Measurements from ENCODE around the gene PLD6.

Gene PLD6

DNA sequence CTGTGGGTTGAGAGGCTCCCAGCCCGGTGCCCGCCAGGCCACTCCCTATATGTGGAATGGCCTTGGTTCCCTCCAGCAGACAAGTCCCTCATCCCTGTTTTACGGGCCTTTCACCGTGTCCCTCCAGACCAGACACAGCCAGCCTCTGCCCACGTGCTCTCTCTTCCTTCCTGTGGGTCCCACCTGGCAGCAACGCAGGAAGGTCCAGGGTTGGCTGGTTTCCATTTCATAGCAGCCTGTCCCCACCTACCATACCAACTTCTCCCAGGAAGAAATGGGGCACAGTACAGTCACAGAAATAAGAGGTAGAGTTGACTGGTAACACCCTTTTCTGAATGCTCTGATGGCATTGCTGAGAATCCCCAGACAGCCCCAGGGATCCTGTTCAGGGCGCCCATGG lies 34.9 kb downstream of the PLD6 start:
- POLR2A ChIA-PET, result no interaction called here
- CTCF ChIA-PET, result interaction anchor here (1.0 kb wide), 1 partner anchor 29 kb away, joined by 5 read pairs; no protein-coding TSS in a partner anchor
- TF ChIP-seq SUZ12 (IDR thresholded peaks at IDR 0.05) (no peak), ZNF384 (IDR thresholded peaks at IDR 0.05) (no peak), HDGF (IDR thresholded peaks at IDR 0.05; ENCODE audit: borderline replicate concordance) (no peak), ELF4 (IDR thresholded peaks at IDR 0.05) (no peak), ARNT (IDR thresholded peaks at IDR 0.05) (no peak), FOXM1 (IDR thresholded peaks at IDR 0.05; ENCODE audit: borderline replicate concordance) (no peak), NFRKB (IDR thresholded peaks at IDR 0.05) (no peak), LEF1 (IDR thresholded peaks at IDR 0.05; ENCODE audit: borderline replicate concordance) (no peak), BHLHE40 (IDR thresholded peaks at IDR 0.05; ENCODE audit: borderline replicate concordance) (no peak), FOXK2 (IDR thresholded peaks at IDR 0.05) (no peak), TARDBP (IDR thresholded peaks at IDR 0.05) (no peak), FOXA1 (IDR thresholded peaks at IDR 0.05) (no peak), CTBP1 (IDR thresholded peaks at IDR 0.05; ENCODE audit: borderline replicate concordance) (no peak), SP1 (IDR thresholded peaks at IDR 0.05) (no peak), L3MBTL2 (conservative IDR thresholded peaks at IDR 0.05) (no peak)
- TF ChIP-seq, protein P1, sequence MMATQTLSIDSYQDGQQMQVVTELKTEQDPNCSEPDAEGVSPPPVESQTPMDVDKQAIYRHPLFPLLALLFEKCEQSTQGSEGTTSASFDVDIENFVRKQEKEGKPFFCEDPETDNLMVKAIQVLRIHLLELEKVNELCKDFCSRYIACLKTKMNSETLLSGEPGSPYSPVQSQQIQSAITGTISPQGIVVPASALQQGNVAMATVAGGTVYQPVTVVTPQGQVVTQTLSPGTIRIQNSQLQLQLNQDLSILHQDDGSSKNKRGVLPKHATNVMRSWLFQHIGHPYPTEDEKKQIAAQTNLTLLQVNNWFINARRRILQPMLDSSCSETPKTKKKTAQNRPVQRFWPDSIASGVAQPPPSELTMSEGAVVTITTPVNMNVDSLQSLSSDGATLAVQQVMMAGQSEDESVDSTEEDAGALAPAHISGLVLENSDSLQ (IDR thresholded peaks at IDR 0.05), result no peak
- DNase-seq (ENCODE audit: extremely low spot score), result no peak

DNA sequence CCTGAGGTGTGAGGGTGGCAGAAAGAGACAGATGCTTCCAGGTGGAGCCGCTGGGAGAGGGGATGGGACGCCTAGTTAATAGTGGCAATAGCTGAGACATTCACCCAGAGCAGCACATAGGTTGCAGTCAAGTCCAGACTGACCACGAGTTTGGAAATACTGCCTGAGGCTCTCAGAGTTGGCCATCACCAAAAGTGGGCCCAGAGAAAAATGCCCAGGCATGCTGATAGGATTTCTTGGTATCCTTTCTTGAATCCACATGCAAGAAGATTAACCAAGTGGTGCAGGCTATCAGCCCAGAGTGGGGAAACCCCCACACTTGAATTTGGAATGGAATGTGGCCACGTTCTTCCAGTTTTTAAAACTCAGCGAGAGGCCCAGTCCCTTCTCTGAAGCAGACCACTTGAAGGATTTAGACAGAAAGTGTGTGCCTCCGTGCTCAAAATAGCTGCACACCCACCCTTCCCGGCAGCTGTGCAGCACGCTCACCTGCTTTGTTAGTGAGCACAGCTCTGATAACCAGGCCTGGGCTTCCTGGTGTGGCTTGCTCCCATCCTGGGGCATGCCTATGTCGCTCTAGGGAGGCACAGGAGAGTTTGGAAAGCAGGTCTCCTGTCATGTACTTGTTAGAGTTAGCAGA lies 35.7 kb downstream of the PLD6 start:
- TF ChIP-seq FOXK2 (IDR thresholded peaks at IDR 0.05) (no peak), CTBP1 (IDR thresholded peaks at IDR 0.05; ENCODE audit: borderline replicate concordance) (no peak), BHLHE40 (IDR thresholded peaks at IDR 0.05; ENCODE audit: borderline replicate concordance) (no peak), FOXM1 (IDR thresholded peaks at IDR 0.05; ENCODE audit: borderline replicate concordance) (no peak), ELF4 (IDR thresholded peaks at IDR 0.05) (no peak), ARNT (IDR thresholded peaks at IDR 0.05) (no peak), NFRKB (IDR thresholded peaks at IDR 0.05) (no peak), L3MBTL2 (conservative IDR thresholded peaks at IDR 0.05) (no peak), ZNF384 (IDR thresholded peaks at IDR 0.05) (no peak), SP1 (IDR thresholded peaks at IDR 0.05) (no peak), TARDBP (IDR thresholded peaks at IDR 0.05) (no peak)
- POLR2A ChIA-PET, result no interaction called here
- CTCF ChIA-PET, result interaction anchor here (0.8 kb wide), 1 partner anchor 29 kb away, joined by 3 read pairs; no protein-coding TSS in a partner anchor
- DNase-seq (ENCODE audit: extremely low spot score), result no peak

DNA sequence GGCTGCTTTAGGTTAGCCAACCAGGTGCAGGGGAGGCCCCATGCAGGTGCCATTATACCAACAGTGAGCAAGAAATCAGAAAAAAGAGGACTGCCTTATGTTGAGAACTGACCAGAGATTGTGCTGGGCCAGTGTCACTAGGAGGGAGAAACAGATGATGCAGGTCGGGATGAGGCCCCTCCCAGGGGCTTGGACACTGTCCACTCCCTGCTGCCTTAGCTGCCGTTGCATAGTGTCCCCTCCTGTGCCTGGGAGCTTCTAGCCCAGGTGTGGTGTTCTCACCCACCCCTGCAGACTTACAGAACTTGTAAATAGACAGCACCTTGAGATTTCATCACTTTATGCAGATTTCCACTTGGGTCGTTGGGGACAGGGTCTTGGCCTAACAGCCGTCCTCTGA lies 36.7 kb downstream of the PLD6 start:
- ChIA-PET CTCF (no interaction called here), POLR2A (interaction anchor here (0.8 kb wide), 1 partner anchor 16 kb away, joined by 3 read pairs; no protein-coding TSS in a partner anchor)
- no peak for DNase-seq (ENCODE audit: extremely low spot score)
- TF ChIP-seq L3MBTL2 (conservative IDR thresholded peaks at IDR 0.05), result no peak
- TF ChIP-seq FOXM1 (IDR thresholded peaks at IDR 0.05; ENCODE audit: borderline replicate concordance), result no peak
- no peak for TF ChIP-seq ZNF384 (IDR thresholded peaks at IDR 0.05)
- TF ChIP-seq CTBP1 (IDR thresholded peaks at IDR 0.05; ENCODE audit: borderline replicate concordance), result no peak

- TF ChIP-seq SP1 (IDR thresholded peaks at IDR 0.05) (no peak), ZNF384 (IDR thresholded peaks at IDR 0.05) (no peak), CTBP1 (IDR thresholded peaks at IDR 0.05; ENCODE audit: borderline replicate concordance) (no peak), ELF4 (IDR thresholded peaks at IDR 0.05) (no peak), FOXM1 (IDR thresholded peaks at IDR 0.05; ENCODE audit: borderline replicate concordance) (no peak), ARNT (IDR thresholded peaks at IDR 0.05) (no peak), L3MBTL2 (conservative IDR thresholded peaks at IDR 0.05) (no peak), BHLHE40 (IDR thresholded peaks at IDR 0.05; ENCODE audit: borderline replicate concordance) (no peak), FOXK2 (IDR thresholded peaks at IDR 0.05) (no peak), SUZ12 (IDR thresholded peaks at IDR 0.05) (no peak), NFRKB (IDR thresholded peaks at IDR 0.05) (no peak), FOXA1 (IDR thresholded peaks at IDR 0.05) (no peak), TARDBP (IDR thresholded peaks at IDR 0.05) (no peak), LEF1 (IDR thresholded peaks at IDR 0.05; ENCODE audit: borderline replicate concordance) (no peak), HDGF (IDR thresholded peaks at IDR 0.05; ENCODE audit: borderline replicate concordance) (no peak)
- CTCF ChIA-PET, result no interaction called here
- DNase-seq (ENCODE audit: extremely low spot score), result no peak
- POLR2A ChIA-PET, result interaction anchor here (0.8 kb wide), 1 partner anchor 15 kb away, joined by 3 read pairs; no protein-coding TSS in a partner anchor
Observed at GRCh38 chr17:17168401-17168800, 37.7 kb downstream of the PLD6 start.

DNA sequence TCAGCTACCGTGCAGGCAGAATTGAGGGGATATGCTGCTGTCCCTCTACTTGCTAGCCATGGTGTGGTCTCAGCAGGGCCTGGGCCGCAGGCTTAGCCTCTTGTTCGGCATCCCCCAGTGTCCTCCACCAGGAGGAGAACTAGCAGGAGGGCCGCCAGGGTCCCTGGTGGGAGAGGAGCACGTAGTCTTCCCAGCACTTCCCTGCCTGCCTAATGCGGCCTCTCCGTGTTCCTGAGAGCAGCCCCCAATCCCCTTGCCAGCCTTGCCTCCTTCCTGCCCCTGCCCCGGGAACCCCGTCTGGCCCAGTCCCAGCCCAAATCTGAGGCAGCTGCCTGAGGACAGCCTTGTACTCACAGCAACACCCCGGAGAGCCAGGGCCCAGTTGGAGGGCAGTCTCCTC lies 38.1 kb downstream of the PLD6 start:
- no peak for TF ChIP-seq TARDBP (IDR thresholded peaks at IDR 0.05)
- TF ChIP-seq CTBP1 (IDR thresholded peaks at IDR 0.05; ENCODE audit: borderline replicate concordance), result no peak
- no peak for TF ChIP-seq FOXK2 (IDR thresholded peaks at IDR 0.05)
- TF ChIP-seq ARNT (IDR thresholded peaks at IDR 0.05), result no peak
- TF ChIP-seq BHLHE40 (IDR thresholded peaks at IDR 0.05; ENCODE audit: borderline replicate concordance), result no peak
- TF ChIP-seq L3MBTL2 (conservative IDR thresholded peaks at IDR 0.05), result no peak
- no peak for TF ChIP-seq ELF4 (IDR thresholded peaks at IDR 0.05)
- TF ChIP-seq SUZ12 (IDR thresholded peaks at IDR 0.05), result no peak
- no peak for TF ChIP-seq LEF1 (IDR thresholded peaks at IDR 0.05; ENCODE audit: borderline replicate concordance)
- no peak for TF ChIP-seq FOXM1 (IDR thresholded peaks at IDR 0.05; ENCODE audit: borderline replicate concordance)
- no peak for TF ChIP-seq ZNF384 (IDR thresholded peaks at IDR 0.05)
- no peak for TF ChIP-seq NFRKB (IDR thresholded peaks at IDR 0.05)
- no peak for TF ChIP-seq SP1 (IDR thresholded peaks at IDR 0.05)
- TF ChIP-seq HDGF (IDR thresholded peaks at IDR 0.05; ENCODE audit: borderline replicate concordance), result no peak
- TF ChIP-seq, protein P1 (IDR thresholded peaks at IDR 0.05), result no peak
- TF ChIP-seq FOXA1 (IDR thresholded peaks at IDR 0.05), result no peak
- CTCF ChIA-PET, result no interaction called here
- DNase-seq (ENCODE audit: extremely low spot score), result no peak
- POLR2A ChIA-PET, result no interaction called here

DNA sequence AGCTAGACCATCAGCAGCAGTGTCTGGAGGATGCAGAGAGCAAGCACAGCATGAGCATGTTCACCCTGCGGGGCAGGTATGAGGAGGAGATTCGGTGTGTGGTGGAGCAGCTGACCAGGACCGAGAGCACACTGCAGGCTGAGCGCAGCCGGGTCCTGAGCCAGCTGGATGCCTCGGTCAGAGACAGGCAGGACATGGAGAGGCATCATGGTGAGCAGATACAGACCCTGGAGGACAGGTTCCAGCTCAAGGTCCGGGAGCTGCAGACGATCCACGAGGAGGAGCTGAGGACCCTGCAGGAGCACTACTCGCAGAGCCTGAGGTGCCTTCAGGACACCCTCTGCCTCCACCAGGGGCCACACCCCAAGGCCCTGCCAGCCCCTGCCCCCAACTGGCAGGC lies 38.8 kb downstream of the PLD6 start:
- CTCF ChIA-PET, result interaction anchor here (0.6 kb wide), 1 partner anchor 10 kb away, joined by 4 read pairs; no protein-coding TSS in a partner anchor
- no peak for DNase-seq (ENCODE audit: extremely low spot score)
- TF ChIP-seq L3MBTL2 (conservative IDR thresholded peaks at IDR 0.05), result no peak
- TF ChIP-seq, protein P1 (IDR thresholded peaks at IDR 0.05), result no peak
- TF ChIP-seq BHLHE40 (IDR thresholded peaks at IDR 0.05; ENCODE audit: borderline replicate concordance), result no peak
- no peak for TF ChIP-seq FOXM1 (IDR thresholded peaks at IDR 0.05; ENCODE audit: borderline replicate concordance)
- POLR2A ChIA-PET, result no interaction called here

All from HEK293T (cell line).